Activated naive CD8-positive, alpha-beta T cell treated with anti-CD3 and anti-CD28 coated beads, Interleukin-2, amount 10 ng/mL, durations not matched to agents 7 days and 5 days (primary cell): ENCODE measurements around the gene MLLT10. TPM values are rescaled to one million over a fixed set of nuclear protein-coding genes. Genes with fewer than 3 reads are reported as not detected.

Experiments
- ATAC-seq: fragments of 150-1000 bp; cut with Tn5 transposase; one replicate; pipeline ENCODE4 v1.10.0; 2021; ENCODE audit warnings: low read depth, moderate library complexity
- POLR2A ChIA-PET: fragments of 350-600 bp; sonication (Branson Sonifier 250); formaldehyde crosslinking; loops from one replicate; lab custom pipeline; 2021; ENCODE audit warnings: antibody characterized with exemption; lab: Charles Lee
- DNase-seq: peaks from one replicate; pipeline ENCODE4 v3.0.0; 2021
- H3K27ac Mint-ChIP-seq: one replicate; pipeline ENCODE4 v1.8.0; 2022; ENCODE audit warnings: mild to moderate bottlenecking, mixed read lengths
- H3K27me3 Mint-ChIP-seq: one replicate; pipeline ENCODE4 v1.8.0; 2022; ENCODE audit warnings: mild to moderate bottlenecking, moderate library complexity, mixed read lengths
- H3K36me3 Mint-ChIP-seq: one replicate; pipeline ENCODE4 v1.8.0; 2021; ENCODE audit warnings: mild to moderate bottlenecking, mixed read lengths
- H3K4me1 Mint-ChIP-seq: one replicate; pipeline ENCODE4 v1.8.0; 2021; ENCODE audit warnings: mixed read lengths
- H3K4me3 Mint-ChIP-seq: one replicate; pipeline ENCODE4 v1.8.0; 2022; ENCODE audit warnings: mild to moderate bottlenecking, moderate library complexity, mixed read lengths
- H3K9me3 Mint-ChIP-seq: one replicate; pipeline ENCODE4 v1.8.0; 2021; ENCODE audit warnings: mixed read lengths
- total RNA-seq, 2 experiments: library from RNA; stranded (reverse); gene quantifications; one replicate each; pipeline ENCODE4 v1.2.3, GENCODE V29; 2021

Gene MLLT10
- 10 to 100 TPM; 50.0 to 58.0 TPM for total RNA-seq

DNA sequence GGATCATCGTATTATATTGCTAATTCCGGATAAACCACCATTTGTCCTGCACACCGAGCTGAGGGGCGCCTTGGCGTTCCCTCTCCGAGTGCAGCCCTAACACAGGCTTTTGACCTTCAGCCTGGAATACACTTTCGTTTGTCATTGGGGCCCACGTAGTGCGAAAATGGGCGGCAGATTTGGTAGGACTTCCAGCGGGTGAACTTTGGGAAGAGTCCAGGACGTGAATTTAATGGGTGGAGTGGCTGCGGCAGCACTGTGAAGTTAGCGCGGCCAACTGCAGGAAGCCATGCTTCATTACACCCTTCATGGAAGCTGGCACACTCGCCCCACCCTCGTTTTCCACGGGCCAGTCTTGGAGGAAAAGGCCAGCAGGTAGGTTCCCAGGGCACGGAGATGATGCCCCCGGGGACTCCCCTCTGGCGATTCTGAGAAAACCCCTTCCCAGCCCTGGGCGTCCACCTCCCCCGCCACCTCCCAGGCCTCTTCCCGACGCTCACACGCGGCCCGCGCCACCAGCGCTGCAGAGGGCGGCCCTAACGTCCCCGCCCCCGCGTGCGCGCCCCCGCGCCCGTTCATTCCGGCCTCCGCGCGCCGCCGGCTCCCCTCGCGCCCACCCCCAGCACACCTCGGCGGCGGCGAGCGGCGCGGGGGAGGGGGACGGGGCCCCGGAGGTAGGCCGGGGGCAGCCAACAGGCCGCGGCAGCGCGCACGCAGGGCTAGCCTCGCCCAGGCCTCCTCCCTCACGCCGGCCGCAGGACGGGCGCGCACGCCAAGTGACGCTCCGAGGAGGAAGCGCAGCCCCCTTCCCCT is at the start of gene MLLT10:
Gene MLLT10, plus strand, starts transcription at position 766 of the 813 bp plus-strand sequence. CDS start 413 bp downstream, outside the sequence.
- Mint-ChIP-seq H3K4me1 (peaks cover 16% of the 10 kb centered on the region), H3K27ac (peak within 1 kb of the TSS; percentile 96), H3K9me3 (no peaks in the 10 kb centered on the region), H3K27me3 (peaks cover 18% of the 10 kb centered on the region), H3K36me3 (peaks cover 7% of the 10 kb centered on the region), H3K4me3 (peak within 1 kb of the TSS; percentile 98)
- DNase-seq: peak; percentile 97
- ATAC-seq: peak; percentile 92
- POLR2A ChIA-PET: interaction anchor here (1.4 to 1.7 kb wide), 2 partner anchors 37 to 92 kb away, joined by 3 to 4 read pairs; no protein-coding TSS in a partner anchor

- POLR2A ChIA-PET: no interaction called here
- Mint-ChIP-seq H3K27ac (no peak overlapping the region), H3K4me1 (no peaks in the 10 kb centered on the region), H3K36me3 (no peaks in the 10 kb centered on the region), H3K4me3 (no peak overlapping the region), H3K9me3 (no peaks in the 10 kb centered on the region), H3K27me3 (peaks cover 29% of the 10 kb centered on the region)
- DNase-seq: no peak
- ATAC-seq: no peak
Observed at GRCh38 chr10:21487416-21488180, 46.4 kb upstream of the MLLT10 start.

DNA sequence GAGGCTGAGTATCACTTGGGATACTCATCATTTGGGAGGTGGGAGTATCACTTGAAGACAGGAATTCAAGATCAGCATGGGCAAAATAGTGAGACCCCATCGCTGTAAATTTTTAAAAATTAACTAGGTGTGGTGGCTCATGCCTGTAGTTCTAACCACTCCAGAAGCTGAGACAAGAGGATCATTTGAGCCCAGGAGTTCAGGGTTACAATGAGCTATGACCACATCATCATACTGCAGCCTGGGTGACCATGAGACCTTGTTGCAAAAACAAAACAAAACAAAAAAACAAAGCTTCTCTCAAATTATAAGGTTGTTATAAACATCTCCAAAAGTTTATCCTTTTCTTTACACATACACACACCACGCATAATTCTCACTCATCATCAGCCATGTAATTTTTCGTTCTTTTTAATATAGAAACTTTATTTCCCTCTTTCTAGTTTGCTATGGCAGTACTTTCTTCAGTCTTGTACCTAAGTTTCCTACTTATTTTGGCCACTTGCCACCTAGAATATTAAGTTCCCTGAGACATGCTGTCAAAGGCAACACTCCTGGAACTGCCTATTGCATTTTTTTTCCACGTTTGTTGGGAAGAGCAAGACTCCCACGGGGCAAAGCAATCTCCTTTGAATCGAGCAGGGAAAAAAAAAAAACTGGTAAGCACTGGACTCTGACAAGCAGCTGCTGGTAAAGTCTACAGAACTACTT is 45.6 kb upstream of the MLLT10 start:
- H3K4me3 Mint-ChIP-seq: no peak overlapping the region
- no peak for DNase-seq
- H3K36me3 Mint-ChIP-seq: no peaks in the 10 kb centered on the region
- no peak overlapping the region for H3K27ac Mint-ChIP-seq
- H3K9me3 Mint-ChIP-seq: no peaks in the 10 kb centered on the region
- peaks cover 37% of the 10 kb centered on the region for H3K27me3 Mint-ChIP-seq
- POLR2A ChIA-PET: no interaction called here
- no peak for ATAC-seq
- H3K4me1 Mint-ChIP-seq: no peaks in the 10 kb centered on the region

- Mint-ChIP-seq H3K36me3 (peaks cover 2% of the 10 kb centered on the region), H3K4me3 (no peak overlapping the region), H3K9me3 (no peaks in the 10 kb centered on the region), H3K27ac (no peak overlapping the region), H3K4me1 (peaks cover under 1% of the 10 kb centered on the region), H3K27me3 (peaks cover 43% of the 10 kb centered on the region)
- DNase-seq (no peak), ATAC-seq (no peak)
- POLR2A ChIA-PET: no interaction called here
Observed at GRCh38 chr10:21488957-21489446, 45.0 kb upstream of the MLLT10 start.

DNA sequence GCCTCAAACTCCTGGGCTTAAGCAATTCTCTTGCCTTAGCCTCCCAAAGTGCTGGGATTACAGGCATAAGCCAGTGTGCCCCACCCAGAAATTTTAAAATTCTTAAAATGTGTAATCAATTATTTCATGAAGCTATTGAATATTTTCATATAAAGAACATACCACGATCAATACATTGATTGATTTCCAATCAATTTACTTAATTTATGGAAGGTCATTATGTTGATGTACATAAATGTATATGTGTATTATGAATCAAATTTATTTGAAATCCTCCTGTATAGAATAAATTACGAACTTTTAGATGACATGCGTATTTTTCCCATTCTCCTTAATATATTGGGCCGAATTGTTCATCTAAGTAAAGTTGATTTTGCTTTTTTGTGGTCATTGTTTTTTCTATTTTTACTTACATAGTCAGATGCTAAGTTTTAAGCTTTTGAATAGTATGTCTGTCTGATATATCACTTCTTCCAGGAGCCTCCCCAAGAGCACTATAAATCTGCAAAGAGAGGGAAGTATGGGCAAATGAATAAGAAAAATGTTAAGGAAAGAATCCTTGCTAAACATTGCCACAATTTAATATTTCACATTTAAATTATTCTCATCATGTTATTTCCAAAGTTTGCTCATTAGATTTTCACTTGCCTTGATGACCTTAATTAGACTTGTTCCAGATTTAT is 43.9 kb upstream of the MLLT10 start:
- ATAC-seq (no peak), DNase-seq (no peak)
- Mint-ChIP-seq H3K36me3 (peaks cover 2% of the 10 kb centered on the region), H3K4me3 (no peak overlapping the region), H3K27me3 (peaks cover 50% of the 10 kb centered on the region), H3K4me1 (peaks cover 5% of the 10 kb centered on the region), H3K9me3 (no peaks in the 10 kb centered on the region), H3K27ac (no peak overlapping the region)
- POLR2A ChIA-PET: no interaction called here

DNA sequence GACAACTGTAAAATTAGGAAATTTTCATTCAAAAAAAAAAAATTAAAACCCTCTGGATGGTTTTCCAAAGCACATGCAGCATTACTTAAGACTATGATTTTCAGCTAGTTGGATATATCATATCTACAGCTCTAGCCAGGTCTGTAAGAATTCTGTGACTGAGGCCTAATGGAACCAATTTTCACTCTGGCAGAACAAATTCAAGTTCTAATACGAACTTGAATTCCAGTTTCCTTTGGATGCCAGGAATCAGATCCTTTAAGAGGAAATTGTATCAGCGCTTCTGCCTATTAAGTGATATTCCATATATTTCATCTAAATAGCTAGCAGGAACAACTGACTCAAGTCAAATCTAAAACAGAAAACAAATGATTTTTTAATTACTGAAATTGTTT is 43.3 kb upstream of the MLLT10 start:
- Mint-ChIP-seq H3K4me3 (no peak overlapping the region), H3K27ac (no peak overlapping the region), H3K36me3 (peaks cover 2% of the 10 kb centered on the region), H3K4me1 (peaks cover 10% of the 10 kb centered on the region), H3K9me3 (no peaks in the 10 kb centered on the region), H3K27me3 (peaks cover 55% of the 10 kb centered on the region)
- ATAC-seq (no peak), DNase-seq (no peak)
- POLR2A ChIA-PET: no interaction called here

DNA sequence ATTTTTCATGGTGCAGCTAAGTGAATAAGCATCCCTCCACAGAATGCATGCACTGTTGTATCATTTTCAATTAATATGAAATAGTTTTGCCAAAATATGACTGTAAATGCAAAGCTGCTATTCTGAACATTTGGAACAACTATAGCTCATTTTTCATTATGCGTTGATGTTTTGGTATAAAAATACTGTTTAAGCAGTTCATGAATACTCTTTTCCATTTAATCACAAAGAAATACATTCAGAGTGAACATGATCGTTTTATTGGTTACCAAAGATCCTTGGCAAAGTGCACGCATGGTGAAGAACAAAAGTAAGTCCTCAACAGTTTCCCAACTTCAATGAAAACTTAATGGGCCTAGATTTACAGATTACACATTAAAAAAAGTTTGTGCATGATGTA is 41.6 kb upstream of the MLLT10 start:
- DNase-seq (no peak), ATAC-seq (no peak)
- Mint-ChIP-seq H3K4me1 (peaks cover 11% of the 10 kb centered on the region), H3K36me3 (peaks cover 2% of the 10 kb centered on the region), H3K4me3 (no peak overlapping the region), H3K27me3 (peaks cover 60% of the 10 kb centered on the region), H3K9me3 (no peaks in the 10 kb centered on the region), H3K27ac (no peak overlapping the region)
- POLR2A ChIA-PET: interaction anchor here (0.7 kb wide), 2 partner anchors 33 to 737 kb away, joined by 3 to 4 read pairs; partner anchors contain the start of gene SKIDA1

- Mint-ChIP-seq H3K9me3 (no peaks in the 10 kb centered on the region), H3K27ac (no peak overlapping the region), H3K27me3 (peaks cover 67% of the 10 kb centered on the region), H3K4me3 (peak overlapping the region; percentile 80), H3K4me1 (peaks cover 13% of the 10 kb centered on the region), H3K36me3 (peaks cover 2% of the 10 kb centered on the region)
- DNase-seq: no peak
- POLR2A ChIA-PET: no interaction called here
- ATAC-seq: no peak
Observed at GRCh38 chr10:21493784-21494183, 40.2 kb upstream of the MLLT10 start.

GRCh38 chr10:21494191-21495001 is 39.6 kb upstream of the MLLT10 start:
- peak; percentile 53 for DNase-seq
- peaks cover 13% of the 10 kb centered on the region for H3K4me1 Mint-ChIP-seq

GRCh38 chr10:21495002-21495751 is 38.9 kb upstream of the MLLT10 start:
- DNase-seq (peak; percentile 32), ATAC-seq (no peak)
- Mint-ChIP-seq H3K36me3 (peaks cover 2% of the 10 kb centered on the region), H3K4me3 (peak overlapping the region; percentile 80), H3K4me1 (peaks cover 13% of the 10 kb centered on the region), H3K9me3 (no peaks in the 10 kb centered on the region), H3K27me3 (peaks cover 74% of the 10 kb centered on the region), H3K27ac (no peak overlapping the region)
- POLR2A ChIA-PET: interaction anchor here (1.0 kb wide), 1 partner anchor 30 kb away, joined by 4 read pairs; the partner anchor contains the start of gene SKIDA1

More at GRCh38 chr10:21494191-21495001, 39.6 kb upstream of the MLLT10 start:
- H3K27ac Mint-ChIP-seq: no peak overlapping the region
- H3K36me3 Mint-ChIP-seq: peaks cover 2% of the 10 kb centered on the region
- H3K27me3 Mint-ChIP-seq: peaks cover 71% of the 10 kb centered on the region
- H3K4me3 Mint-ChIP-seq: peak overlapping the region; percentile 80
- ATAC-seq: peak; percentile 9
- POLR2A ChIA-PET: no interaction called here
- H3K9me3 Mint-ChIP-seq: no peaks in the 10 kb centered on the region

- H3K36me3 Mint-ChIP-seq: peaks cover 2% of the 10 kb centered on the region
- H3K27me3 Mint-ChIP-seq: peaks cover 77% of the 10 kb centered on the region
- H3K4me3 Mint-ChIP-seq: peak overlapping the region; percentile 80
- ATAC-seq: peak; percentile 80
- no peaks in the 10 kb centered on the region for H3K9me3 Mint-ChIP-seq
- no peak overlapping the region for H3K27ac Mint-ChIP-seq
- H3K4me1 Mint-ChIP-seq: peaks cover 13% of the 10 kb centered on the region
- peak; percentile 97 for DNase-seq
- POLR2A ChIA-PET: interaction anchor here (0.6 to 1.7 kb wide), 3 partner anchors 30 to 236 kb away, joined by 3 to 4 read pairs (median 4); partner anchors contain the start of genes MLLT10 and SKIDA1
Observed at GRCh38 chr10:21495752-21496342, 38.2 kb upstream of the MLLT10 start.
